CD4-positive, CD25-positive, alpha-beta regulatory T cell (primary cell): Measurements from ENCODE around the gene OLFML1. TPM values are rescaled to one million over a fixed set of nuclear protein-coding genes. Genes with fewer than 3 reads are reported as not detected.

Experiments used
- ATAC-seq, 2 donors: fragments of 150-1000 bp; cut with Tn5 transposase; one replicate each; pipeline ENCODE4 v1.10.0; 2021; ENCODE audit warnings: low read depth in 2 of 2, moderate number of reproducible peaks in 2 of 2, moderate library complexity in 1 of 2
- DNase-seq, 3 donors: peaks; one replicate each; pipeline versions ENCODE4 v3.0.0 to v3.0.0-alpha.2; 2012 to 2022; ENCODE audit warnings: mixed read lengths in 1 of 3
- H3K27ac ChIP-seq: one replicate; pipeline ENCODE4 v1.7.0; 2013; ENCODE audit warnings: mild to moderate bottlenecking, low read length; ENCODE audit not compliant: insufficient read depth, poor library complexity, severe bottlenecking
- H3K27me3 ChIP-seq: one replicate; pipeline ENCODE4 v1.7.0; 2013; ENCODE audit warnings: low read length; ENCODE audit not compliant: control insufficient read depth, insufficient read depth
- H3K36me3 ChIP-seq: one replicate; pipeline ENCODE4 v1.7.0; 2013; ENCODE audit warnings: mild to moderate bottlenecking, low read length, moderate library complexity; ENCODE audit not compliant: control insufficient read depth, insufficient read depth
- H3K4me1 ChIP-seq: 2 replicates; pipeline ENCODE4 v1.7.0; 2013; ENCODE audit warnings: mild to moderate bottlenecking, low read length; ENCODE audit not compliant: insufficient read depth, control insufficient read depth, poor library complexity, severe bottlenecking
- H3K4me3 ChIP-seq: one replicate; pipeline ENCODE4 v1.7.0; 2013; ENCODE audit warnings: low read depth, mild to moderate bottlenecking, low read length, moderate library complexity
- H3K9me3 ChIP-seq, 2 experiments: 1 replicate in 1 of 2; 2 replicates in 1 of 2; pipeline ENCODE4 v1.7.0; 2013; ENCODE audit warnings: low read length in 2 of 2, mild to moderate bottlenecking in 1 of 2, moderate library complexity in 1 of 2; ENCODE audit not compliant: control insufficient read depth in 2 of 2
- H3K27ac Mint-ChIP-seq, 3 donors: one replicate each; pipeline ENCODE4 v1.8.0; 2020 to 2022; ENCODE audit warnings: mild to moderate bottlenecking in 3 of 3, mixed read lengths in 3 of 3, moderate library complexity in 2 of 3
- H3K27me3 Mint-ChIP-seq: one replicate; pipeline ENCODE4 v1.8.0; 2022; ENCODE audit warnings: mild to moderate bottlenecking, mixed read lengths
- H3K36me3 Mint-ChIP-seq: one replicate; pipeline ENCODE4 v1.8.0; 2020; ENCODE audit warnings: mixed read lengths
- H3K4me1 Mint-ChIP-seq, 4 donors: one replicate each; pipeline ENCODE4 v1.8.0; 2020 to 2022; ENCODE audit warnings: mixed read lengths in 4 of 4, mild to moderate bottlenecking in 1 of 4
- H3K4me3 Mint-ChIP-seq, 4 donors: one replicate each; pipeline ENCODE4 v1.8.0; 2020 to 2022; ENCODE audit warnings: mild to moderate bottlenecking in 4 of 4, mixed read lengths in 4 of 4, moderate library complexity in 3 of 4
- H3K9me3 Mint-ChIP-seq, 7 donors: one replicate each; pipeline ENCODE4 v1.8.0; 2020 to 2022; ENCODE audit warnings: mixed read lengths in 7 of 7, mild to moderate bottlenecking in 3 of 7, moderate library complexity in 2 of 7
- polyA plus RNA-seq, 4 donors: library from polyadenylated mRNA; unstranded; fragments of 300-500 nt; fragmentation: Illumina TruSeq; gene quantifications; one replicate each; pipeline ENCODE4 v1.2.3, GENCODE V29; 2021
- total RNA-seq: library from RNA; stranded (reverse); gene quantifications from one replicate; pipeline ENCODE4 v1.2.3, GENCODE V29; 2022

The OLFML1 gene
- total and polyA plus RNA-seq, 5 donors from 2014 or later: 0.10 to 0.13 (median 0.11) TPM; not detected in 2

DNA sequence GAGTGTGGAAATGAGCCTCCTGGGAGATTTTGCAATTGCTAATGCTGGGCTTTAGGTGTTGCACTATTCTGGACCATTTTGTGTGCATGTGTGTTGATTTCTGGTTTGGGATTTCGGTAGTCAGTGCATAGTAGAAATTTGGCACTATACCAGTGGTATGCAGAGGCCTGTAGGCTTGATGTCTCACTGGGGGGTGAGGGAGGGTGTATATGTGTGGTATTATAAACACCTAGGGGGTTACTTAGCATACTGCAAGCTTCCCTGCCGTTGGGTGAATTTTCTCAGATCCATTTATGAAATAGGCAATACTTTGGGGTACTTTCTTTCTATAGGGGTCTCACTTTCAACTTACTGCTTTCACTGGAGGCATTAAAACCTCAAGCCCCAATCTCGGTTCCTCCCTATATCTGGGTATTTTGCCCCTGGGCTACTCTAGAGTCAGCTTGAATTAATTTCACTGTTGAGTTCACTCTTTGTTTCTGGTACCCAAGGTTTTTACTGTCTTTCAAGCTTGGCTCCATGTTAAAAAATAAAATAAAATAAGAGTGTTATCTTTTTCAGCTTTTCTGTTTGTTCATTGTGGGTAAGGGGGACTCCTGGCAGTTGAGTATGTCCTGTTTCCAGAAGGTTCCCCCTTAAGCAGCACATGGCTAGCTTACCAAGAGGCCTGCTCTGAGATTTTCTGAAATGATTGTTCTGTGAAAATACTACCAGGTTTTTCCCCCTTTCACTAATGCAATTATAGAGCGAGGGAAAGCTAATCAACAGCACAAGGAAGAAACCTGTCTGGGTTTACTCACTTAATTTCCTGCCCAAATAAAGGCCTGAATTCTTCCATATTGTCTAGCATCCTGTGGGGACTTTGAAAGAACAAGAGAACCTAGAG is 74.3 kb downstream of the OLFML1 start:
- no peaks in the 10 kb centered on the region for H3K36me3 ChIP-seq
- H3K27me3 Mint-ChIP-seq: no peaks in the 10 kb centered on the region
- H3K9me3 ChIP-seq: no peaks in the 10 kb centered on the region
- no peak overlapping the region for H3K27ac Mint-ChIP-seq
- H3K27ac ChIP-seq: no peak overlapping the region
- DNase-seq (no peak), ATAC-seq (no peak)
- peaks cover 6% of the 10 kb centered on the region for H3K36me3 Mint-ChIP-seq
- peaks cover 0 to 3% (median 0%) of the 10 kb centered on the region in 4 donors for H3K4me1 Mint-ChIP-seq
- H3K4me1 ChIP-seq: no peaks in the 10 kb centered on the region
- no peak overlapping the region for H3K4me3 ChIP-seq
- H3K9me3 Mint-ChIP-seq: no peaks in the 10 kb centered on the region
- H3K27me3 ChIP-seq: no peaks in the 10 kb centered on the region
- no peak overlapping the region for H3K4me3 Mint-ChIP-seq

Other genes with a start within 250 kb of the OLFML1 start
- not detected for gene SYT9, start 233.6 kb upstream of the OLFML1 start, total RNA-seq
- gene SYT9, start 233.6 kb upstream of the OLFML1 start, polyA plus RNA-seq: under 1 TPM in 1 of 4 donors, not detected in 3; 0.10 TPM
- 10.6 TPM for gene PPFIBP2, start 28.5 kb downstream of the OLFML1 start, total RNA-seq
- gene PPFIBP2, start 28.5 kb downstream of the OLFML1 start, polyA plus RNA-seq: 1 to 10 TPM in 3 of 4 donors, under 1 TPM in 1; 0.47 to 4.8 (median 2.8) TPM
- not detected for gene CYB5R2, start 188.0 kb downstream of the OLFML1 start, total RNA-seq
- gene CYB5R2, start 188.0 kb downstream of the OLFML1 start, polyA plus RNA-seq: under 1 TPM in 1 of 4 donors, not detected in 3; 0.54 TPM
- gene OVCH2, start 221.0 kb downstream of the OLFML1 start, total RNA-seq: not detected
- not detected for gene OVCH2, start 221.0 kb downstream of the OLFML1 start, polyA plus RNA-seq